Measurements from ENCODE around the gene PLEK. TPM values are rescaled to one million over a fixed set of nuclear protein-coding genes. Genes with fewer than 3 reads are reported as not detected.

PLEK gene
- total RNA-seq, 1 donor, result under 0.01 TPM

- no peak overlapping the region for H3K4me3 ChIP-seq (ENCODE audit: low read depth, low read length)
- TF ChIP-seq CTCF (IDR thresholded peaks at IDR 0.05; ENCODE audit: insufficient read depth, low read length), result no peak
- no peak for DNase-seq (ENCODE audit: low read depth)
These were observed 61.4 kb downstream of the PLEK start for GRCh38 chr2:68426446-68426845.

GRCh38 chr2:68426848-68427579 lies 61.9 kb downstream of the PLEK start:
- peak; percentile 10 for DNase-seq (ENCODE audit: low read depth)
- TF ChIP-seq CTCF (IDR thresholded peaks at IDR 0.05; ENCODE audit: insufficient read depth, low read length), result no peak
- no peak overlapping the region for H3K4me3 ChIP-seq (ENCODE audit: low read depth, low read length)

DNA sequence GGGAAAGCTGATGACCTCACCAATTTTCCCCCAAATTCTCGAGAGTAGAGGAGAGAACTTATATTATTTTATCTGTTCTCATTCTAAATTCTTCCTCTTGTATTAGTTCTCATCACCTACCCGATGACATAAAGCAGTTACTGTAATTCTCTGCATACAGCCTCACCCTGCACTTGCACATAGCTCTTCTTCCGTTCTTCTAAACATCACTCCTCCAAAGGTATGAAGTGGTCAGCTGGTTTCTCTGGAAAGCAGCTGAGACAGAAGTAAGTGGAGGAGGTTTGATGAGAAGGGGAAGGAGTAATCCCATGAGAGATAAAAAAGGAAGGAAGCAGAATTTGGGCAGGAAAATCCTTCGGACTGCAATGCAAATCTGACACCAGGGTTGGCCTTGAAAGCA lies 63.0 kb downstream of the PLEK start:
- H3K4me3 ChIP-seq (ENCODE audit: low read depth, low read length), result no peak overlapping the region
- TF ChIP-seq CTCF (IDR thresholded peaks at IDR 0.05; ENCODE audit: insufficient read depth, low read length), result no peak
- DNase-seq (ENCODE audit: low read depth), result no peak

DNA sequence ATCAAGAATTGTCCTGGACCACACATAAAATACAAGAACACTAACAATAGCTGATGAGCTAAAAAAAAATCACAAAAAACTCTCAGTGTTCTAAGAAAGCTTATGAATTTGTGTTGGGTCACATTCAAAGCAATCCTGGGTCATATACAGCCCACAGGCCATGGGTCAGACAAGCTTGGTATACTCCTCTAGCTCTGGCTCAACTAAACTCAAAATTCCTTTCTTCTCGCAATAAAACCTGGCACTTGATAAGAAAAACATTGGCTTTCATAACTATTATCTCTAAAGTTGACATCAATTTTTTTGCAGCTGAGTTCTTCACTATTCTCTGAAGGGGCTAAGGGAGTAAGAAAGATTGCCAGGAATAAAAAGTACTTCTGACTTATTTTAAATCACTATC lies 63.7 kb downstream of the PLEK start:
- peak; percentile 77 for DNase-seq (ENCODE audit: low read depth)
- no peak for TF ChIP-seq CTCF (IDR thresholded peaks at IDR 0.05; ENCODE audit: insufficient read depth, low read length)
- no peak overlapping the region for H3K4me3 ChIP-seq (ENCODE audit: low read depth, low read length)

GRCh38 chr2:68429311-68429826 lies 64.3 kb downstream of the PLEK start:
- peak; percentile 67 for DNase-seq (ENCODE audit: low read depth)

GRCh38 chr2:68431316-68431972 lies 66.4 kb downstream of the PLEK start:
- TF ChIP-seq CTCF (IDR thresholded peaks at IDR 0.05; ENCODE audit: insufficient read depth, low read length), result no peak
- H3K4me3 ChIP-seq (ENCODE audit: low read depth, low read length), result no peak overlapping the region
- no peak for DNase-seq (ENCODE audit: low read depth)

More at GRCh38 chr2:68429311-68429826, 64.3 kb downstream of the PLEK start:
- no peak for TF ChIP-seq CTCF (IDR thresholded peaks at IDR 0.05; ENCODE audit: insufficient read depth, low read length)
- no peak overlapping the region for H3K4me3 ChIP-seq (ENCODE audit: low read depth, low read length)

Data from fibroblast of the aortic adventitia (primary cell).